GM08714 (cell line): Measurements from ENCODE around the gene SAA2.
"Not testable (repeated sequence)": the region's sequence is repeated elsewhere in the genome, so short reads cannot be mapped to it uniquely, and the experiment has no call there.

Experiments used
- H3K4me3 ChIP-seq: fragments of 200-500 bp; sonication (Bioruptor generic); 2 replicates; pipeline ENCODE4 v1.5.1; 2014; ENCODE audit warnings: mild to moderate bottlenecking, low read length, inconsistent platforms
- ZNF274 ChIP-seq: IDR thresholded peaks from 2 replicates; pipeline ENCODE4 v1.6.1; 2012; ENCODE audit warnings: mild to moderate bottlenecking, low read depth, low read length

SAA2 gene

GRCh38 chr11:18248561-18248960 is at the start of gene SAA2:
Gene SAA2 (minus strand): TSS chr11:18248668. CDS start chr11:18248011, 657 bp downstream.
- no peak for TF ChIP-seq ZNF274
- no peak within 1 kb of the TSS for H3K4me3 ChIP-seq

DNA sequence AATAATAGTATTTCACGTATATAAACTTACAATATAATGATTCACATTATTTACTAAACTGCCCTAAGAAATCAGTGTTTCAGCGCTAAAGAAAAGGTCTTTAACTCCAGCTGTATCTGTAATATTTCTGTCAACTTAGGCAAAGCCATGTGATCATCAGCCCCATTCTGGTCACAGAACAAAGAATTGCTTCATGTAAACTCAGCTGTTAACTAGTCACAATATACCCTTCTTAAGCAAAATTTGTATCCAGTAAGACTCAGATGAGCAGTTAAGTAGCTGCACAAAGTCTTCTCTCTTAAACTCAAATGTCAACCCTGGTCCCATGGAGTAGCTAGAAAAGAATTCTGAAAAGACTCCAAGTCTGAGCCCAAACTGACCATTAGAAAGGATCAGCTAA is 46.8 kb upstream of the SAA2 start:
- no peak for TF ChIP-seq ZNF274
- H3K4me3 ChIP-seq, result no peak overlapping the region

DNA sequence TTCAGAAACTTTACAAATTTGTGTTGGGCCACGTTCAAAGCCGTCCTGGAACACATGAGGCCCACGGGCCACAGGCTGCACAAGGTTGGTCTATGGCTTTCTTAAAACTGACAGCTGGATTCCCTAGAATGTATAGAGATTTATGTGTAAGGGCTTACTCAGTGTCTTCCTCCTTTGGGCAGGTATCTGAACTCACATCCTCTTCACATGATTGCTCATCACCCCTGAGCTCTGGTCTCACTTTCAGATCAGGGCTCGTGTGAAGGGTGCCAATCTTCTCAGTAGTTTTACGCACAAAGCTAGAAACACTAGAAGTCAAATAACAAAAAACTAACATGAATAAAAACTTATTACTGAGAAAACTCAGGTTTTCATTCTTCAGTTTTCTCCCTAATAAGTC is 46.4 kb upstream of the SAA2 start:
- no peak for TF ChIP-seq ZNF274

GRCh38 chr11:18288911-18289310 is 40.4 kb upstream of the SAA2 start:
- no peak for TF ChIP-seq ZNF274

More for the DNA sequence above, 46.4 kb upstream of the SAA2 start:
- no peak overlapping the region for H3K4me3 ChIP-seq

DNA sequence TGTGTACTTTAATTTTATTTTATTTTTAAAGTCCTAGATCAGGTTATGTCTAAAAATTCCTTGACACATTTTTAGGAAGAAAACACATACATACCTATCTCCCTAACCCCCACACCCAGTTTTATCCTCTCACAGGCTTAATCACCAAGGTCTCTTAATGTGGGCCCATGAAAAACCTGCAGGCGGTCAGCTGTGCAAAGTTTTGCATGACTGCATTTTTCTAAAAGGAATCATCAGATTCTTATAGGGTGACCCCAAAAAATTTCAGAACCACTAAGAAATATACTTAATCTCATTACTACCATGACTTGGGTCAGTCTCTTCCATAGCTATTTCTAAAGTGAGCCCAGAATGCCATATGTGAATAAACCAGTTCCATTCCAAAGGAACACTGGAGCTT is 37.4 kb upstream of the SAA2 start:
- no peak for TF ChIP-seq ZNF274
- H3K4me3 ChIP-seq, result no peak overlapping the region

More at GRCh38 chr11:18288911-18289310, 40.4 kb upstream of the SAA2 start:
- H3K4me3 ChIP-seq, result no peak overlapping the region

- no peak for TF ChIP-seq ZNF274
- H3K4me3 ChIP-seq, result no peak overlapping the region
These were observed 34.2 kb upstream of the SAA2 start for GRCh38 chr11:18282626-18283025.

DNA sequence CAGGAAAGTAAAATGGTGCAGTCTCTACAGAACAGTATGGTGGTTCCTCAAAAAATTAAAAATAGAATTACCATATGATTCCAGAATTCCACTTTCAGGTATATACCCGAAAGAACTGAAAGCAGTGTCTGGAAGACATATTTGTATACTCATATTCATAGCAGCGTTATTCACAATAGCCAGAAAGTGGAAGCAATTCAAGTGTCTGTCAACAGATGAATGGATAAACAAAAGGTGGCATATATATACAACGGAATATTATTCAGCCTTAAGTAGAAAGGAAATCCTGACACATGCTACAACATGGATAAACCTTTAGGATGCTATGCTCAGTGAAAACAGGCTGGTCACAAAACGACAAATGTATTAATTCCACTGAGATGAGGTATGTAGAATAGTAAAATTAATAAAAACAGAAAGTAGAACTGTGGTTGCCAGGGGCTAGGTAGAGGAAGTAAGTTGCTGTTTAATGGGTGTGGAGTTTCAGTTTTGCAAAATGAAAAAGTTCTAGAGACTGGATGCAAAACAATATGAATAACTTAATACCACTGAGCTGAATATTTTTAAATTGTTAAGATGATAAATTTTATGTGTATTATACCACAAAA is 32.1 kb upstream of the SAA2 start:
- TF ChIP-seq ZNF274, result no peak
- no peak overlapping the region; the same call in 1 of the 2 replicates for H3K4me3 ChIP-seq

DNA sequence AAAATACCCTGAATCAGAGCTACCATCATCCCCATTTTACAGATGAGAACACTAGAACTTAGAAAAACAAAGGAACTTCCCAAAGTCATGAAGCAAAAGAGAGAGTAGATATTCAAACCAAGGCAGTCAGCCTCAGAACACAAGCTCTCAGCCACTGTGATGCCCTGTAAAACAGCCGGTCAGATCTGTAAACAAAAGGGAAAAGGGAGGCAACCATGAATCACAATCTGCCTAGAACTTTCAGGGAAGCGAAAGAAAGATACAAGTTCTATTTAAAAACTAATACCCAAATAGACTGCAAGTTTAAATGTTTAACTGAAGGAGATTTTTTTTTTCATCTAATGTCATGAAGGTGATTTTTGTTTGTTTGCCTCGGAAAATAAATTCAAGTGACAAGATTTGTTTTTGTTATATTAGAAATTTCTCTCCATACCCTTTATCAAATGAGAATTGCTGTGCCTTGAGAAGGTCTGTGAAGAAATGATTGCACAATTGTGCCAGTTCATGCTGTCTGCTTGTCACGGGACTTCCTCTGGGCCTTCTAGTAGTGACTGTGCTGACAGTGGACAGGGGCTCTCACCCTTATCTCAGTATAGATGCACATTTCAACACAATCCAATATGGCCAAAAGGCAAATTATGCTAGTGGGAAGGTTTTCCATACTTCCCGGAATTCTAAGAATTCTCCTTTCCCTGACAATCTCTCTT is 29.2 kb upstream of the SAA2 start:
- no peak for TF ChIP-seq ZNF274

GRCh38 chr11:18271206-18271605 is 22.7 kb upstream of the SAA2 start:
- no peak overlapping the region for H3K4me3 ChIP-seq
- no peak for TF ChIP-seq ZNF274

More for the DNA sequence above, 29.2 kb upstream of the SAA2 start:
- H3K4me3 ChIP-seq, result no peak overlapping the region

- H3K4me3 ChIP-seq, result no peak overlapping the region
- no peak for TF ChIP-seq ZNF274
These were observed 21.6 kb upstream of the SAA2 start for GRCh38 chr11:18270102-18270501.

DNA sequence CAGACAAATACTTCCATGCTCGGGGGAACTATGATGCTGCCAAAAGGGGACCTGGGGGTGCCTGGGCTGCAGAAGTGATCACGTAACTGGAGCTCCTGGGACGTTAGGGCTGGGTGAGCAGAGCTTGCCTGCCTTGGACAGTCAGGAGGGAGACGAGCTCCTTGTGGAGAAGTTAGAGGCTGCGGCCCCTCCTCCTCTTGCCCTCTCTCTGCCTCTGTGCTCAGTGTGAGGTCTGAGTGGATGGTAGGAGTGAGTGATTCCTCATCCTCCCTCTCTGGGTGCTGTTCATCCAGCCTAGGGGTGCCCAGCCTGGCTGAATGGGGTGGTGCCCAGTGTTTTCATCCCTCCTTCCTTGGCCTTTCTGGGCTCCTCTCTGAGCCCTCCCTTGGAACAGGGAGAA is 20.8 kb upstream of the SAA2 start:
- H3K4me3 ChIP-seq, result not testable (repeated sequence)

- not testable (repeated sequence) for H3K4me3 ChIP-seq
These were observed 19.1 kb upstream of the SAA2 start for GRCh38 chr11:18267335-18268133.

DNA sequence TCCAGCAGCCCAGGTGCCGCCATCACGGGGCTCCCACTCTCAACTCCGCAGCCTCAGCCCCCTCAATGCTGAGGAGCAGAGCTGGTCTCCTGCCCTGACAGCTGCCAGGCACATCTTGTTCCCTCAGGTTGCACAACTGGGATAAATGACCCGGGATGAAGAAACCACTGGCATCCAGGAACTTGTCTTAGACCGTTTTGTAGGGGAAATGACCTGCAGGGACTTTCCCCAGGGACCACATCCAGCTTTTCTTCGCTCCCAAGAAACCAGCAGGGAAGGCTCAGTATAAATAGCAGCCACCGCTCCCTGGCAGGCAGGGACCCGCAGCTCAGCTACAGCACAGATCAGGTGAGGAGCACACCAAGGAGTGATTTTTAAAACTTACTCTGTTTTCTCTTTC is 17.5 kb upstream of the SAA2 start, which contains the start of gene SAA1:
SAA1 (plus strand) TSS at position 316 of the 400 bp plus-strand sequence. CDS start 624 bp downstream, outside the sequence.
- no peak within 1 kb of the TSS for H3K4me3 ChIP-seq
- TF ChIP-seq ZNF274, result no peak

DNA sequence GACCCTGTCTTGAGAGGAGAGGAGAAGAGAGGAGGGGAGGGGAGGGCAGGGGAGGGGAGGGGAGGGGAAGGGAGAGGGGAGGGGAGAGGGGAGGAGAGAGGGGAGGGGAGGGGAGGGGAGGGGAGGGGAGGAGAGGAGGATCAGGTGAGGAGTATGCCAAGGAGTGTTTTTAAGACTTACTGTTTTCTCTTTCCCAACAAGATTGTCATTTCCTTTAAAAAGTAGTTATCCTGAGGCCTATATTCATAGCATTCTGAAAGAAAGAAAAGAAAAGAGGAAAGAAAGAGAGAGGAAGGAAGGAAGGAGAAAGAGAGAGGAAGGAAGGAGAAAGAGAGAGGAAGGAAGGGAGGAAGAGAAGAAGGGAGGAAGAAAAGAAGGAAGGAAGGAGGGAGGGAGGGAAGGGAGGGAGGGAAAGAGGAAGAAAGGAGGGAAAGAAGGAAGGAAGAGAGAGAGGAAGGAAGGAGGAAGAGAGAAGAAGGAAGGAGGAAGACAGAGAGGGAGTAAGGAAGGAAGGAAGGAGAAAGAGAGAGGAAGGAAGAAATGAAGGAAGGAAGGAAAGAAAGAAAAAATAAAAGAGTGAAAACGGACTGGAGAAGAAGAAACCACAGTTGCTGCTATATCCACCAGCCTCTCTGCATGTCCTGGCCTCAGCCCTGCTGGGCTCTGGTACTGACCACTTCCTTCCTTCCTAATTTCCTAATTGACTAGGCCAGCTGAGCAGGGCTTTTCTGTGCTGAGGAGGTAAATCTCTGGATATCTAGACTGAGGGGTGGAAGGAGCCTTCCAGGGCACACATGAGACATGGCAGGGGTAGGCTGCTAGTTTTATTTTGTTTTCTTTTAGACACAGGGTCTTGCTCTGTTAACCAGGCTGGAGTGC is 16.4 kb upstream of the SAA2 start:
- H3K4me3 ChIP-seq, result no peak overlapping the region
- no peak for TF ChIP-seq ZNF274

GRCh38 chr11:18264035-18264434 is 15.6 kb upstream of the SAA2 start:
- no peak overlapping the region for H3K4me3 ChIP-seq
- TF ChIP-seq ZNF274, result no peak

GRCh38 chr11:18262681-18263350 is 14.3 kb upstream of the SAA2 start:
- not testable (repeated sequence) for H3K4me3 ChIP-seq
